Body of pancreas (tissue), 4 donors: ENCODE measurements around the gene P2RX6. TPM values are rescaled to one million over a fixed set of nuclear protein-coding genes. Genes with fewer than 3 reads are reported as not detected.

ENCODE experiments used
- ATAC-seq: fragments of 150-250 bp; one replicate; pipeline ENCODE4 v1.9.1; 2016
- DNase-seq, 4 donors: peaks; one replicate each; pipeline ENCODE4 v3.0.0-alpha.2; 2019
- H3K27ac ChIP-seq, 4 donors: fragments of 200-600 bp; sonication (generic); 1 replicate in 3 of 4; 2 replicates in 1 of 4; pipeline versions ENCODE4 v1.5.1 to v1.6.1; 2016 to 2019; ENCODE audit warnings: mild to moderate bottlenecking in 1 of 4, mixed read lengths in 1 of 4, moderate library complexity in 1 of 4
- H3K27me3 ChIP-seq, 2 donors: fragments of 200-600 bp; sonication (generic); one replicate each; pipeline ENCODE4 v1.6.0; 2016; ENCODE audit warnings: mild to moderate bottlenecking in 1 of 2
- H3K36me3 ChIP-seq, 2 donors: fragments of 200-600 bp; sonication (generic); replicated peaks in 1 of 2; 2 replicates each; pipeline ENCODE4 v1.5.1; 2016; ENCODE audit warnings: low read depth in 2 of 2; ENCODE audit not compliant: insufficient read depth in 1 of 2
- H3K4me1 ChIP-seq: fragments of 200-600 bp; sonication (generic); one replicate; pipeline ENCODE4 v1.6.0; 2016
- H3K4me3 ChIP-seq, 2 donors: fragments of 200-600 bp; sonication (generic); 1 replicate in 1 of 2; 2 replicates in 1 of 2; pipeline ENCODE4 v1.5.1; 2016 to 2019
- H3K9me3 ChIP-seq, 3 donors: fragments of 200-600 bp; sonication (generic); 1 replicate in 2 of 3; 2 replicates in 1 of 3; pipeline ENCODE4 v1.5.1; 2016
- CTCF ChIP-seq, 7 experiments: fragments of 450-650 bp in 4 of 7; fragments of 200-600 bp in 3 of 7; sonication (generic) in 3 of 7; IDR thresholded peaks; one replicate each; pipeline ENCODE4 v1.5.1; 2016 to 2019; ENCODE audit warnings: antibody characterized with exemption in 7 of 7
- POLR2A ChIP-seq, 3 donors: fragments of 450-650 bp; IDR thresholded peaks; one replicate each; pipeline ENCODE4 v1.6.1; 2016; ENCODE audit warnings: antibody characterized with exemption in 3 of 3, mild to moderate bottlenecking in 2 of 3
- WGBS, 2 donors: methylation state at CpG; one replicate each; pipeline ENCODE4 v1.1.5; 2017; 5-methylcytosine and 5-hydroxymethylcytosine counted together
- intact Hi-C: fragments of 100-400 bp; cut with DNase I; formaldehyde crosslinking; loops from one replicate; pipeline ENCODE4 v1.15.1; 2023
- total RNA-seq, 2 donors: library from RNA; depleted of rRNA; stranded (reverse); fragments of >200 nt; gene quantifications; one replicate each; pipeline ENCODE4 v1.1.0, GENCODE V29; 2016

P2RX6 gene
- total RNA-seq, 2 donors from 2014 or later, result not detected

GRCh38 chr22:20980523-20980922 lies 34.4 kb upstream of the P2RX6 start:
- TF ChIP-seq POLR2A (IDR thresholded peaks at IDR 0.05) (no peak), CTCF (IDR thresholded peaks at IDR 0.05) (no peak)
- H3K27me3 ChIP-seq, result no peaks in the 10 kb centered on the region
- peaks cover 34% of the 10 kb centered on the region for H3K4me1 ChIP-seq
- no peaks in the 10 kb centered on the region for H3K9me3 ChIP-seq
- H3K27ac ChIP-seq, result no peak overlapping the region
- DNase-seq, result no peak
- no peak for ATAC-seq
- no peak overlapping the region for H3K4me3 ChIP-seq
- WGBS, 2 donors, result 77 to 84% methylated on average over 4 of the region's 4 CpGs
- no peaks in the 10 kb centered on the region for H3K36me3 ChIP-seq
- intact Hi-C loops, result no loop called here

- ATAC-seq (no peak), DNase-seq (no peak)
- intact Hi-C loops, result no loop called here
- no peak for TF ChIP-seq POLR2A (IDR thresholded peaks at IDR 0.05)
- no peak for TF ChIP-seq CTCF (IDR thresholded peaks at IDR 0.05)
- Histone ChIP-seq H3K4me3 (peak overlapping the region; percentile 34 to 68), H3K27ac (peak overlapping the region; percentile 70 to 92 (median 88)), H3K27me3 (no peaks in the 10 kb centered on the region), H3K4me1 (peaks cover 34% of the 10 kb centered on the region), H3K9me3 (no peaks in the 10 kb centered on the region), H3K36me3 (no peaks in the 10 kb centered on the region)
- WGBS, 2 donors, result 59 to 64% methylated on average over 9 to 10 of the region's 10 CpGs
Measured at GRCh38 chr22:20980938-20981722, 33.8 kb upstream of the P2RX6 start.

GRCh38 chr22:20981787-20982562 lies 33.0 kb upstream of the P2RX6 start, which contains the start of gene LZTR1:
TSS of gene LZTR1 (plus strand) at chr22:20982297. CDS start at chr22:20982372, 75 bp downstream.
- ATAC-seq, result peak; percentile 90
- intact Hi-C loops, result no loop called here
- peaks cover 34% of the 10 kb centered on the region for H3K4me1 ChIP-seq
- no peaks in the 10 kb centered on the region for H3K9me3 ChIP-seq
- no peaks in the 10 kb centered on the region for H3K27me3 ChIP-seq
- H3K36me3 ChIP-seq, result no peaks in the 10 kb centered on the region
- TF ChIP-seq POLR2A (IDR thresholded peaks at IDR 0.05) (peak; percentile 79 to 94 (median 91)), CTCF (IDR thresholded peaks at IDR 0.05) (peak; percentile 22 to 58 (median 30))
- peak within 1 kb of the TSS; percentile 34 to 68 for H3K4me3 ChIP-seq
- WGBS, 2 donors, result 0% methylated on average over 20 to 87 of the region's 87 CpGs
- DNase-seq, result peak; percentile 78 to 90 (median 80)
- H3K27ac ChIP-seq, result peak within 1 kb of the TSS; percentile 70 to 92 (median 88)

GRCh38 chr22:20982563-20982882 lies 32.4 kb upstream of the P2RX6 start:
- ATAC-seq (no peak), DNase-seq (no peak)
- peaks cover 34% of the 10 kb centered on the region for H3K4me1 ChIP-seq
- H3K27me3 ChIP-seq, result no peaks in the 10 kb centered on the region
- H3K4me3 ChIP-seq, result peak overlapping the region; percentile 34 to 68
- 0 to 1% methylated on average over 9 to 12 of the region's 12 CpGs for WGBS, 2 donors
- no peaks in the 10 kb centered on the region for H3K9me3 ChIP-seq
- peaks cover 0 to 2% of the 10 kb centered on the region in 2 donors for H3K36me3 ChIP-seq
- TF ChIP-seq POLR2A (IDR thresholded peaks at IDR 0.05), result no peak
- TF ChIP-seq CTCF (IDR thresholded peaks at IDR 0.05), result no peak
- intact Hi-C loops, result no loop called here
- H3K27ac ChIP-seq, result peak overlapping the region in 3 of 4 donors; percentile 86 to 92 (median 91)
